ENCODE data around the gene SNX15.
"Not testable (repeated sequence)": the region's sequence is repeated elsewhere in the genome, so short reads cannot be mapped to it uniquely, and the experiment has no call there.

Gene SNX15

DNA sequence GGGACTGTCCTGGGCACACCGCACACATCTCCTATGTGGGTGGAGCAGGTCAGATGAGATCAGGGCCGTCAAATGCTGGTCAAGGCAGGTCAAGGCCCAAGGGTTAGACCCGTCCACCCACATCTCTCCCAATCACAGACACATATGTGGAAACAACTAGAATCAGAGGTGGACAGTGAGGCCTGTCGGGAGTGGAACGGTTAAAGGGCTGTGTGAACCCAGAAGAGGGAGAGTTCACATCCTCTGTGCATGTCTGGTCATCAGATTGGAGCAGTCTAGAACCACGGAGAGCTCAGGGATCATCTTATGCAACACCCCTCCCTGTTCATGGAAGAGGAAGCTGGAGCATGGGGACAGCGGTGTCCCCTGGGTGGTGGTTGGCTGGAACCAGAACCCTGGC, 7.4 kb upstream of the SNX15 start:
- no peaks in the 10 kb centered on the region for H3K27me3 ChIP-seq (replicated peaks; ENCODE audit: control insufficient read depth, insufficient read depth, low read length)
- H3K4me3 ChIP-seq (replicated peaks; ENCODE audit: low read depth, low read length), result no peak overlapping the region
- no peak for DNase-seq (ENCODE audit: extremely low read depth, insufficient read length)
- peaks cover 11% of the 10 kb centered on the region for H3K36me3 ChIP-seq (ENCODE audit: control insufficient read depth, insufficient read depth, low read length)
- TF ChIP-seq, protein P1, sequence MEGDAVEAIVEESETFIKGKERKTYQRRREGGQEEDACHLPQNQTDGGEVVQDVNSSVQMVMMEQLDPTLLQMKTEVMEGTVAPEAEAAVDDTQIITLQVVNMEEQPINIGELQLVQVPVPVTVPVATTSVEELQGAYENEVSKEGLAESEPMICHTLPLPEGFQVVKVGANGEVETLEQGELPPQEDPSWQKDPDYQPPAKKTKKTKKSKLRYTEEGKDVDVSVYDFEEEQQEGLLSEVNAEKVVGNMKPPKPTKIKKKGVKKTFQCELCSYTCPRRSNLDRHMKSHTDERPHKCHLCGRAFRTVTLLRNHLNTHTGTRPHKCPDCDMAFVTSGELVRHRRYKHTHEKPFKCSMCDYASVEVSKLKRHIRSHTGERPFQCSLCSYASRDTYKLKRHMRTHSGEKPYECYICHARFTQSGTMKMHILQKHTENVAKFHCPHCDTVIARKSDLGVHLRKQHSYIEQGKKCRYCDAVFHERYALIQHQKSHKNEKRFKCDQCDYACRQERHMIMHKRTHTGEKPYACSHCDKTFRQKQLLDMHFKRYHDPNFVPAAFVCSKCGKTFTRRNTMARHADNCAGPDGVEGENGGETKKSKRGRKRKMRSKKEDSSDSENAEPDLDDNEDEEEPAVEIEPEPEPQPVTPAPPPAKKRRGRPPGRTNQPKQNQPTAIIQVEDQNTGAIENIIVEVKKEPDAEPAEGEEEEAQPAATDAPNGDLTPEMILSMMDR (IDR thresholded peaks at IDR 0.05; ENCODE audit: insufficient read depth, low read length, poor library complexity, severe bottlenecking), result no peak

DNA sequence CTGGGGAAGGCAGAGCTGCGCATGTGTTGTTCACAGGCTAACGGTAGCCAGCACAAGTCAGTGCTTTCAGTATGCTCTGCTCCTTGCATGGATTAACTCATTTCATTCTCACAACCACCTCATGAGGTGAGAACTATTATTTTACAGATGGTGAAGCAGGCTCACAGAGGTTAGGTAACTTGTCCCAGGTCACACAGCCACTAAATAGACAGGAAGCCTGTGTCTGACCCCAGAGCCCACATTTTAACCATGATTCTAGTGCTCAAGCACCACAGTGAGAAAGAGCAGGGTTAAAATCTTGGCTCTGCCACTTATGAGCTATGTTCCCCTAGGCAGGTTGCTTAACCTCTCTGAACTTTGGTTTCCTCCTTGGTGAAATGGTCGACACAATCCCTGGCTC, 6.2 kb upstream of the SNX15 start:
- TF ChIP-seq, protein P1 (IDR thresholded peaks at IDR 0.05; ENCODE audit: insufficient read depth, low read length, poor library complexity, severe bottlenecking), result no peak
- H3K4me3 ChIP-seq (replicated peaks; ENCODE audit: low read depth, low read length), result no peak overlapping the region
- no peaks in the 10 kb centered on the region for H3K27me3 ChIP-seq (replicated peaks; ENCODE audit: control insufficient read depth, insufficient read depth, low read length)
- no peak for DNase-seq (ENCODE audit: extremely low read depth, insufficient read length)
- H3K36me3 ChIP-seq (ENCODE audit: control insufficient read depth, insufficient read depth, low read length), result peaks cover 11% of the 10 kb centered on the region

DNA sequence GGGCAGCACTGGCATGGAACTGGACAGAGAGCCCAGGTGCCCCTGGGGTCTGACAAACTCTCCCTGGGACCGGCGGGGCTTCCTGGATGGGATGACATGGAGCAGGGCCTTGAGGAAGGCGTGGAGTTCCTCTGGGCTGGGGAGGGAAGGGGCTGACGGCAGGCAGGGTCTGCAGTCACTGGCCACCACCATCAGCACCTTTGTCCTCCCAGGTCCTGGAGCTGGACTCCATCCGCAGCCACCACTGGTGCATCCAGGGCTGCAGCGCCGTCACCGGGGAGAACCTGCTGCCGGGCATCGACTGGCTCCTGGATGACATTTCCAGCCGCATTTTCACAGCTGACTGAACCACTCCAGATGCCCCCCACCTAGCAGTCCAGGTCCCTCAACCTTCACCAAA, 5.7 kb upstream of the SNX15 start:
- Histone ChIP-seq H3K36me3 (ENCODE audit: control insufficient read depth, insufficient read depth, low read length) (peaks cover 11% of the 10 kb centered on the region), H3K4me3 (replicated peaks; ENCODE audit: low read depth, low read length) (no peak overlapping the region), H3K27me3 (replicated peaks; ENCODE audit: control insufficient read depth, insufficient read depth, low read length) (no peaks in the 10 kb centered on the region)
- DNase-seq (ENCODE audit: extremely low read depth, insufficient read length), result no peak
- TF ChIP-seq, protein P1 (IDR thresholded peaks at IDR 0.05; ENCODE audit: insufficient read depth, low read length, poor library complexity, severe bottlenecking), result no peak

DNA sequence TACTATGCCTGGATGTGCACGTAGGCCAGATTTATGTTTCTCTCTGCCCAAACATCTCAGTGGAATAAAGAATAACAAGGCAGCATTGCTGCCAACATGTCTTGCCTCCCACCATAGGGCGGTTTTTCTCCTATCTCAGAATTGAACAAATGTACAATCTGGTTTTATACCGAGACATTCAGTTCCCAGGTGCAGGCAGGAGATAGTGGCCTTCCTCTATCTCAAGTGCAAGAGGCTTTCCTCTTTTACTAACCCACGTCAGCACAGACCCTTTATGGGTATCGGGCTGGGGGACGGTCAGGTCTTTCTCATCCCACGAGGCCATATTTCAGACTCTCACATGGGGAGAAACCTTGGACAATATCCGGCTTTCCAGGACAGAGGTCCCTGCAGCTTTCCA, 3.7 kb upstream of the SNX15 start:
- not testable (repeated sequence) for H3K4me3 ChIP-seq (replicated peaks; ENCODE audit: low read depth, low read length); H3K27me3 ChIP-seq (replicated peaks; ENCODE audit: control insufficient read depth, insufficient read depth, low read length); DNase-seq (ENCODE audit: extremely low read depth, insufficient read length); H3K36me3 ChIP-seq (ENCODE audit: control insufficient read depth, insufficient read depth, low read length)

DNA sequence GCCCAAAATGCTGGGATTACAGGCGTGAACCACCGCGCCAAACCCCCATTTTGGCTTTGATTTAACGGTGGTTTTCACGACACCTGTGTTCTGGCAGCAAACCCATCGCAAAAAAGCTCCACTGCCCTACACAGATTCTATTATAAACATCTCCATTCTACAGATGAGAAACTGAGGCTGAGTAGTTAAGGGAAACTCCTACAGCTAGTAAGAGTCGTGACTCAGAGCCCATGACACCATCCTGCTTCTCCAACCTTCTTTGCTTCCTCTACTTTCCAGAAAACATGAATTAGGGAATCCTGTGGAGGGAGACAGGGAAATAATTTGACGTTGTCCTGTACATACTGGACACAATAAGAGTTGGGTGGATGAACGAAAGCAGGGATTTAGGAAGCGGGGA, 429 bp upstream of the SNX15 start:
- Histone ChIP-seq H3K36me3 (ENCODE audit: control insufficient read depth, insufficient read depth, low read length) (no peaks in the 10 kb centered on the region; the same call in 1 of the 2 replicates), H3K27me3 (replicated peaks; ENCODE audit: control insufficient read depth, insufficient read depth, low read length) (no peaks in the 10 kb centered on the region), H3K4me3 (replicated peaks; ENCODE audit: low read depth, low read length) (no peak overlapping the region; the same call in 1 of the 2 replicates)
- TF ChIP-seq, protein P1 (IDR thresholded peaks at IDR 0.05; ENCODE audit: insufficient read depth, low read length, poor library complexity, severe bottlenecking), result no peak
- no peak for DNase-seq (ENCODE audit: extremely low read depth, insufficient read length)

DNA sequence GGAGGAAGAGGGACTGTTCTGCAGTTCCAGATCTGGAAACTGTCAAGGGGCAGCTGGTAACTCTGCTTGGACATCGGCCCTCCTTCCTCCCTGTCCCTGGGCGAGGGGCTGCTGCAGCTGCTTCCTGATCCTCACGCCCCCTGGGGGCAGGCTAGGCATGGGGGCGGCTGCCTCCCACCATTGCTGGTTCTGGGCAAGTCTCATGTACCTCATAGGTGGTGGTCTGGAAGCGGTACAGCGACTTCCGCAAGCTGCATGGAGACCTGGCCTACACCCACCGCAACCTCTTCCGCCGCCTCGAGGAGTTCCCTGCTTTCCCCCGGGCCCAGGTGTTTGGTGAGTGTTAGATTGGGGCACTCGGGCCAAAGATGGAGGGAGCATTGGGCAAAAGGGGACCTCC, 5.0 kb downstream of the SNX15 start:
- Histone ChIP-seq H3K27me3 (replicated peaks; ENCODE audit: control insufficient read depth, insufficient read depth, low read length) (no peaks in the 10 kb centered on the region), H3K36me3 (ENCODE audit: control insufficient read depth, insufficient read depth, low read length) (peaks cover 7% of the 10 kb centered on the region), H3K4me3 (replicated peaks; ENCODE audit: low read depth, low read length) (no peak overlapping the region)
- DNase-seq (ENCODE audit: extremely low read depth, insufficient read length), result no peak
- TF ChIP-seq, protein P1 (IDR thresholded peaks at IDR 0.05; ENCODE audit: insufficient read depth, low read length, poor library complexity, severe bottlenecking), result no peak
